IMR-90 (cell line): ENCODE data around the gene NRG4. TPM values are rescaled to one million over a fixed set of nuclear protein-coding genes. Genes with fewer than 3 reads are reported as not detected.

Experiments
- ATAC-seq: fragments of 200-7000 bp; cut with Tn5 transposase; 2 replicates; pipeline ENCODE4 v1.9.1; 2020; ENCODE audit warnings: low read depth, mild to moderate bottlenecking, moderate library complexity
- BruUV-seq: library from RNA; stranded (reverse); fragments of 400-500 nt; replicated peaks from 2 replicates; lab custom pipeline; 2021; lab: Mats Ljungman, UMichigan
- CTCF ChIA-PET: fragments of 300-600 bp; formaldehyde crosslinking; extraction: SDS; loops from one replicate; lab custom pipeline; 2021; ENCODE audit warnings: antibody characterized with exemption; lab: Yijun Ruan, JAX
- POLR2A ChIA-PET: fragments of 300-600 bp; sonication (Branson Sonifier 250); formaldehyde crosslinking; loops from one replicate; lab custom pipeline; 2022; ENCODE audit warnings: antibody characterized with exemption; ENCODE audit not compliant: unreplicated experiment; lab: Charles Lee
- DNase-seq: peaks from one replicate; pipeline ENCODE4 v3.0.0; 2013
- H2AFZ ChIP-seq: replicated peaks from 2 replicates; pipeline ENCODE3; 2013; ENCODE audit warnings: low read length, mild to moderate bottlenecking; ENCODE audit not compliant: poor library complexity
- H2AK5ac ChIP-seq: 2 replicates; pipeline ENCODE4 v1.6.1; 2013; ENCODE audit warnings: low read depth, low read length, inconsistent platforms
- H2AK9ac ChIP-seq: replicated peaks from 2 replicates; pipeline ENCODE3; 2013; ENCODE audit warnings: mild to moderate bottlenecking, low read depth, low read length, moderate library complexity; ENCODE audit not compliant: poor library complexity
- H2BK120ac ChIP-seq: 2 replicates; pipeline ENCODE4 v1.6.1; 2013; ENCODE audit warnings: low read depth, low read length, inconsistent platforms
- H2BK15ac ChIP-seq: 3 replicates; pipeline ENCODE4 v1.6.1; 2013; ENCODE audit warnings: low read depth, low read length, inconsistent platforms
- H2BK20ac ChIP-seq: 2 replicates; pipeline ENCODE4 v1.6.1; 2013; ENCODE audit warnings: low read depth, mild to moderate bottlenecking, inconsistent platforms, low read length, moderate library complexity
- H2BK5ac ChIP-seq: 2 replicates; pipeline ENCODE4 v1.6.1; 2013; ENCODE audit warnings: mild to moderate bottlenecking, low read depth, low read length, inconsistent platforms; ENCODE audit not compliant: poor library complexity, severe bottlenecking
- H3K14ac ChIP-seq: replicated peaks from 2 replicates; pipeline ENCODE4 v1.6.1; 2013; ENCODE audit warnings: low read depth, low read length, inconsistent platforms
- H3K18ac ChIP-seq: 2 replicates; pipeline ENCODE4 v1.6.1; 2013; ENCODE audit warnings: low read depth, low read length, control low read depth
- H3K23ac ChIP-seq: 2 replicates; pipeline ENCODE4 v1.6.1; 2013; ENCODE audit warnings: low read depth, low read length, inconsistent platforms
- H3K27ac ChIP-seq: 2 replicates; pipeline ENCODE4 v1.5.1; 2013; ENCODE audit warnings: mild to moderate bottlenecking, control low read depth, low read length; ENCODE audit not compliant: insufficient read depth
- H3K27me3 ChIP-seq: 2 replicates; pipeline ENCODE4 v1.6.1; 2013; ENCODE audit warnings: low read length; ENCODE audit not compliant: control insufficient read depth, insufficient read depth
- H3K36me3 ChIP-seq: 2 replicates; pipeline ENCODE4 v1.6.1; 2013; ENCODE audit warnings: low read length, mixed read lengths; ENCODE audit not compliant: control insufficient read depth, insufficient read depth
- H3K4ac ChIP-seq: 2 replicates; pipeline ENCODE4 v1.6.1; 2013; ENCODE audit warnings: low read depth, low read length, inconsistent platforms
- H3K4me1 ChIP-seq: 2 replicates; pipeline ENCODE4 v1.6.1; 2013; ENCODE audit warnings: low read length, mixed read lengths; ENCODE audit not compliant: control insufficient read depth, insufficient read depth
- H3K4me2 ChIP-seq: 2 replicates; pipeline ENCODE4 v1.6.1; 2013; ENCODE audit warnings: low read depth, mild to moderate bottlenecking, control low read depth, low read length, moderate library complexity
- H3K4me3 ChIP-seq: 2 replicates; pipeline ENCODE4 v1.5.1; 2013; ENCODE audit warnings: low read depth, mild to moderate bottlenecking, control low read depth, low read length, moderate library complexity; ENCODE audit not compliant: insufficient read depth
- H3K56ac ChIP-seq: 2 replicates; pipeline ENCODE4 v1.6.1; 2013; ENCODE audit warnings: low read length, inconsistent platforms; ENCODE audit not compliant: insufficient read depth; ENCODE audit errors: extremely low read depth
- H3K79me1 ChIP-seq, 2 experiments: 2 replicates each; pipeline ENCODE4 v1.6.1; 2013; ENCODE audit warnings: low read length in 2 of 2, inconsistent platforms in 1 of 2, low read depth in 1 of 2
- H3K9ac ChIP-seq: 2 replicates; pipeline ENCODE4 v1.6.1; 2013; ENCODE audit warnings: low read depth, low read length, control low read depth
- H3K9me1 ChIP-seq: 2 replicates; pipeline ENCODE4 v1.6.1; 2013; ENCODE audit warnings: low read length, inconsistent platforms; ENCODE audit not compliant: insufficient read depth
- H3K9me3 ChIP-seq: 2 replicates; pipeline ENCODE4 v1.6.1; 2013; ENCODE audit warnings: low read length; ENCODE audit not compliant: control insufficient read depth, insufficient read depth
- H4K20me1 ChIP-seq: 2 replicates; pipeline ENCODE4 v1.6.1; 2013; ENCODE audit warnings: low read length, inconsistent platforms; ENCODE audit not compliant: insufficient read depth
- H4K5ac ChIP-seq: 2 replicates; pipeline ENCODE4 v1.6.1; 2013; ENCODE audit warnings: mild to moderate bottlenecking, low read depth, low read length, control low read depth
- H4K8ac ChIP-seq, 2 experiments: 2 replicates each; pipeline ENCODE4 v1.6.1; 2013; ENCODE audit warnings: low read depth in 2 of 2, low read length in 2 of 2, control low read depth in 1 of 2, inconsistent platforms in 1 of 2
- H4K91ac ChIP-seq: 2 replicates; pipeline ENCODE4 v1.6.1; 2013; ENCODE audit warnings: low read depth, low read length, inconsistent platforms; ENCODE audit not compliant: insufficient read depth
- CEBPB ChIP-seq: IDR thresholded peaks from 2 replicates; pipeline ENCODE4 v1.6.1; 2012; ENCODE audit warnings: low read depth, low read length, improper control_type of control experiment
- MAZ ChIP-seq: IDR thresholded peaks from 2 replicates; pipeline ENCODE4 v1.6.1; 2012; ENCODE audit warnings: low read depth, mild to moderate bottlenecking, low read length, improper control_type of control experiment, moderate library complexity, borderline replicate concordance
- WGBS, 2 experiments: methylation state at CpG; one replicate each; pipeline versions ENCODE4 v1.1.5 to v1.1.7; 2013; ENCODE audit warnings: missing lambda C conversion rate in 2 of 2; ENCODE audit not compliant: insufficient read length in 1 of 2; ENCODE audit errors: extremely low coverage in 2 of 2; 5-methylcytosine and 5-hydroxymethylcytosine counted together
- dilution Hi-C: fragments of 300-500 bp; cut with HindIII; formaldehyde crosslinking; loops from one replicate; pipeline ENCODE4 v1.14.3; 2018; ENCODE audit warnings: low sequenced_read_pairs; ENCODE audit not compliant: unreplicated experiment
- in situ Hi-C: fragments of 300-500 bp; cut with MboI; formaldehyde crosslinking; loops from 3 replicates; pipeline ENCODE4 v1.14.3; 2019; ENCODE audit warnings: low sequenced_read_pairs, inconsistent platforms, mixed read lengths
- intact Hi-C: fragments of 100-400 bp; cut with micrococcal nuclease; formaldehyde crosslinking; loops from 2 replicates; pipeline ENCODE4 v1.10.0; 2022
- polyA plus RNA-seq, 3 experiments: library from polyadenylated mRNA; depleted of rRNA; stranded (reverse); fragments of >200 nt; gene quantifications; 2 replicates each; pipeline ENCODE4 v1.2.3, GENCODE V29; 2012; ENCODE audit warnings: low replicate concordance in 1 of 3
- total RNA-seq: library from RNA; depleted of rRNA; stranded (reverse); fragments of >200 nt; gene quantifications from 2 replicates; pipeline ENCODE4 v1.2.3, GENCODE V29; 2012
- TF ChIP-seq, protein P1 (sequence below): fragments of 150-350 bp; IDR thresholded peaks from 2 replicates; pipeline ENCODE4 v1.6.1; 2016; ENCODE audit warnings: low read depth, mild to moderate bottlenecking, low read length, moderate library complexity, borderline replicate concordance

The NRG4 gene
- total and polyA plus RNA-seq, 2 of the 4 experiments (the other 2 are of a cell fraction): not detected

GRCh38 chr15:75966073-75966472 is 46.2 kb downstream of the NRG4 start:
- H2AFZ ChIP-seq: no peak overlapping the region
- no peak overlapping the region for H3K56ac ChIP-seq
- H3K14ac ChIP-seq: no peak overlapping the region
- no peaks in the 10 kb centered on the region for H3K79me1 ChIP-seq
- peak overlapping the region; percentile 32 for H2BK5ac ChIP-seq
- H3K9me1 ChIP-seq: no peaks in the 10 kb centered on the region
- ATAC-seq (peak; percentile 88), DNase-seq (peak; percentile 84)
- peak overlapping the region; percentile 17; the same call in 1 of the 2 replicates for H2BK20ac ChIP-seq
- H4K91ac ChIP-seq: no peak overlapping the region
- ChIA-PET CTCF (interaction anchor here (1.4 kb wide), 1 partner anchor 38 kb away, joined by 3 read pairs; no protein-coding TSS in a partner anchor), POLR2A (no interaction called here)
- H2BK15ac ChIP-seq: no peak overlapping the region
- H3K27me3 ChIP-seq: peaks cover 2% of the 10 kb centered on the region; the same call in 1 of the 2 replicates
- TF ChIP-seq CEBPB (peak; percentile 78), MAZ (no peak)
- TF ChIP-seq, protein P1, sequence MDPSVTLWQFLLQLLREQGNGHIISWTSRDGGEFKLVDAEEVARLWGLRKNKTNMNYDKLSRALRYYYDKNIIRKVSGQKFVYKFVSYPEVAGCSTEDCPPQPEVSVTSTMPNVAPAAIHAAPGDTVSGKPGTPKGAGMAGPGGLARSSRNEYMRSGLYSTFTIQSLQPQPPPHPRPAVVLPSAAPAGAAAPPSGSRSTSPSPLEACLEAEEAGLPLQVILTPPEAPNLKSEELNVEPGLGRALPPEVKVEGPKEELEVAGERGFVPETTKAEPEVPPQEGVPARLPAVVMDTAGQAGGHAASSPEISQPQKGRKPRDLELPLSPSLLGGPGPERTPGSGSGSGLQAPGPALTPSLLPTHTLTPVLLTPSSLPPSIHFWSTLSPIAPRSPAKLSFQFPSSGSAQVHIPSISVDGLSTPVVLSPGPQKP: no peak
- no peak overlapping the region for H3K23ac ChIP-seq
- no TSS peak for BruUV-seq
- no peaks in the 10 kb centered on the region for H3K9me3 ChIP-seq
- no peak overlapping the region for H2AK9ac ChIP-seq
- dilution Hi-C loops: no loop called here
- no peak overlapping the region for H2BK120ac ChIP-seq
- in situ Hi-C loops: no loop called here
- no peak overlapping the region for H3K27ac ChIP-seq
- H2AK5ac ChIP-seq: no peak overlapping the region
- H3K4me2 ChIP-seq: peak overlapping the region; percentile 60; the same call in 1 of the 2 replicates
- H4K5ac ChIP-seq: no peak overlapping the region
- H3K4ac ChIP-seq: no peak overlapping the region
- H3K4me3 ChIP-seq: no peak overlapping the region
- WGBS, 2 experiments: no CpG with 5 or more reads among the region's 2 CpGs
- H4K8ac ChIP-seq: no peak overlapping the region
- H3K4me1 ChIP-seq: peaks cover 2% of the 10 kb centered on the region; the same call in 1 of the 2 replicates
- H3K36me3 ChIP-seq: no peaks in the 10 kb centered on the region
- H3K9ac ChIP-seq: no peak overlapping the region
- intact Hi-C loops: no loop called here
- H4K20me1 ChIP-seq: no peaks in the 10 kb centered on the region; the same call in 1 of the 2 replicates
- H3K18ac ChIP-seq: no peak overlapping the region
